Keratinocyte (primary cell): ENCODE results near the gene UROC1.

ENCODE experiments used
- CTCF ChIP-seq, 3 experiments: IDR thresholded peaks in 1 of 3; conservative IDR thresholded peaks in 1 of 3; optimal IDR thresholded peaks in 1 of 3; 2 replicates in 2 of 3; 3 replicates in 1 of 3; pipeline versions ENCODE3 to v1.5.1; 2011; ENCODE audit warnings: low read length in 3 of 3, mild to moderate bottlenecking in 3 of 3, moderate library complexity in 2 of 3, control low read depth in 1 of 3, inconsistent platforms in 1 of 3; ENCODE audit not compliant: insufficient read depth in 2 of 3; ENCODE audit errors: extremely low read depth in 1 of 3
- EZH2 ChIP-seq: IDR thresholded peaks from one replicate; pipeline ENCODE4 v1.6.1; 2012; ENCODE audit warnings: inconsistent platforms, mild to moderate bottlenecking, low read length, moderate library complexity

DNA sequence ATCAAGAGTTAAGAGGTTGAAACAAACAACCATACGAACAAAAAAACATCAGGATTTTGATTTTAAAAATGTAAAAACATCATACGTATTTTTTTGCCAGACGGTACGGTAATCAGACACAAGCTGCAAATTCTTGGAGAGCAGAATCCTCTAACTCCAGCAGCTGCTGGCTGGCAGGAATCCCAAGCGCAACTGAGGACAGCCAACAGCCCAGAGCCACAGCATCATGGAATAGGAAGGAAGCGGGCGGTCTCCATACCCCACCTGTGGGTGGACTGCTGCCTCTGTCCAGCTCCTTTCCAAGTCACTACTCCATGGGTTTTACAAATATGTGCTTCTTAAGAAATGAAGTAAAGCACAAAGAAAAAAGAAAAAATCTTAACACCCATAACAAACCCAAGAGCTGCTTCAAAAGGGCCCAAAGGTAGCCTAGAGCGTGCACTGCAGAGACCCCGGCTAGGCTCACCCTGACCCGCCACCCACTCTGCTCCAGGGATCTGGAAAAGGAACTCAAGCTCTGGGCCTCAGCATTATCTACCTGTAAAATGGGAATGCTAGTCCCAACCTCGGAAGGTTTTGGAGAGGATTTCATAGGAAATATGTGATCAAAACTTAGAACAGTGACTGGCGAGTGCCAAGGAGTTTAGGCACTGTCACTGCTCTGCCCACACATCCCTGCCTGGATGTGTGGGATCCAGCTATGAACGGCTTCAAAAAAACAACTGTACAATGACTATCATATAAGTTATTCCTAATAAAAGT, 75.3 kb downstream of the UROC1 start:
- TF ChIP-seq CTCF (optimal IDR thresholded peaks at IDR 0.05 in 1 of 3, IDR thresholded peaks at IDR 0.05 in 1 of 3, conservative IDR thresholded peaks at IDR 0.05 in 1 of 3; ENCODE audit: extremely low read depth in 1 of 3, insufficient read depth in 2 of 3, low read length in 3 of 3) (no peak), EZH2 (no peak)
